ENCODE measurements around the gene ZCCHC24. TPM values are rescaled to one million over a fixed set of nuclear protein-coding genes. Genes with fewer than 3 reads are reported as not detected.

Gene ZCCHC24
- total RNA-seq, 6 experiments from 2014 or later: 33.2 to 40.3 (median 37.5) TPM

- Mint-ChIP-seq H3K4me3 (no peak overlapping the region), H3K27me3 (ENCODE audit: insufficient read depth) (no peaks in the 10 kb centered on the region), H3K36me3 (ENCODE audit: low read depth) (no peaks in the 10 kb centered on the region), H3K27ac (no peak overlapping the region), H3K9me3 (no peaks in the 10 kb centered on the region), H3K4me1 (ENCODE audit: low read depth) (peaks cover 4% of the 10 kb centered on the region)
- TF ChIP-seq CTCF (IDR thresholded peaks at IDR 0.05): no peak
- DNase-seq: no peak
Observed at GRCh38 chr10:79472951-79473350, 27.5 kb upstream of the ZCCHC24 start.

DNA sequence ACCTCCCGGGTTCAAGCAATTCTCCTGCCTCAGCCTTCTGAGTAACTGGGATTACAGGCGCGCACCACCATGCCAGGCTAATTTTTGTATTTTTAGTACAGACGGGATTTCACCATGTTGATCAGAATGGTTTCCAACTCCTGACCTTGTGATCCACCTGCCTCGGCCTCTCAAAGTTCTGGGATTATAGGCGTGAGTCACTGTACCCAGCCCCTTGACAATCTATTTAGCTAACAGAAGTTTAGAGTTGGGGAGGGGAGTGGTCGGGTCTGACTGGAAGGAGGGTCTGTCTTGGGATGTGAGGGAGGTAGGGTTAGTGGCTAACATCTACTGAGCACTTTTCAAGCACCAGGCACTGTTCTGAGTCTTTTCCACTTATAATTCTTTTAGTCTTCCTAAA, 27.0 kb upstream of the ZCCHC24 start:
- no peak overlapping the region for H3K27ac Mint-ChIP-seq
- H3K4me1 Mint-ChIP-seq (ENCODE audit: low read depth): peaks cover 8% of the 10 kb centered on the region
- H3K9me3 Mint-ChIP-seq: no peaks in the 10 kb centered on the region
- no peak overlapping the region for H3K4me3 Mint-ChIP-seq
- H3K36me3 Mint-ChIP-seq (ENCODE audit: low read depth): no peaks in the 10 kb centered on the region
- TF ChIP-seq CTCF (IDR thresholded peaks at IDR 0.05): no peak
- DNase-seq: no peak
- no peaks in the 10 kb centered on the region for H3K27me3 Mint-ChIP-seq (ENCODE audit: insufficient read depth)

GRCh38 chr10:79471776-79472175, 26.4 kb upstream of the ZCCHC24 start:
- no peak for TF ChIP-seq CTCF (IDR thresholded peaks at IDR 0.05)
- no peak overlapping the region for H3K27ac Mint-ChIP-seq
- no peak overlapping the region for H3K4me3 Mint-ChIP-seq
- H3K4me1 Mint-ChIP-seq (ENCODE audit: low read depth): peaks cover 15% of the 10 kb centered on the region
- H3K27me3 Mint-ChIP-seq (ENCODE audit: insufficient read depth): no peaks in the 10 kb centered on the region; the same call in 1 of the 2 replicates
- H3K36me3 Mint-ChIP-seq (ENCODE audit: low read depth): no peaks in the 10 kb centered on the region
- DNase-seq: no peak
- no peaks in the 10 kb centered on the region for H3K9me3 Mint-ChIP-seq

- no peak for DNase-seq
- H3K9me3 Mint-ChIP-seq: no peaks in the 10 kb centered on the region
- H3K4me3 Mint-ChIP-seq: no peak overlapping the region
- H3K36me3 Mint-ChIP-seq (ENCODE audit: low read depth): no peaks in the 10 kb centered on the region
- H3K27me3 Mint-ChIP-seq (ENCODE audit: insufficient read depth): no peaks in the 10 kb centered on the region; the same call in 1 of the 2 replicates
- no peak overlapping the region for H3K27ac Mint-ChIP-seq
- H3K4me1 Mint-ChIP-seq (ENCODE audit: low read depth): peaks cover 17% of the 10 kb centered on the region
- TF ChIP-seq CTCF (IDR thresholded peaks at IDR 0.05): no peak
Observed at GRCh38 chr10:79470096-79470495, 24.7 kb upstream of the ZCCHC24 start.

DNA sequence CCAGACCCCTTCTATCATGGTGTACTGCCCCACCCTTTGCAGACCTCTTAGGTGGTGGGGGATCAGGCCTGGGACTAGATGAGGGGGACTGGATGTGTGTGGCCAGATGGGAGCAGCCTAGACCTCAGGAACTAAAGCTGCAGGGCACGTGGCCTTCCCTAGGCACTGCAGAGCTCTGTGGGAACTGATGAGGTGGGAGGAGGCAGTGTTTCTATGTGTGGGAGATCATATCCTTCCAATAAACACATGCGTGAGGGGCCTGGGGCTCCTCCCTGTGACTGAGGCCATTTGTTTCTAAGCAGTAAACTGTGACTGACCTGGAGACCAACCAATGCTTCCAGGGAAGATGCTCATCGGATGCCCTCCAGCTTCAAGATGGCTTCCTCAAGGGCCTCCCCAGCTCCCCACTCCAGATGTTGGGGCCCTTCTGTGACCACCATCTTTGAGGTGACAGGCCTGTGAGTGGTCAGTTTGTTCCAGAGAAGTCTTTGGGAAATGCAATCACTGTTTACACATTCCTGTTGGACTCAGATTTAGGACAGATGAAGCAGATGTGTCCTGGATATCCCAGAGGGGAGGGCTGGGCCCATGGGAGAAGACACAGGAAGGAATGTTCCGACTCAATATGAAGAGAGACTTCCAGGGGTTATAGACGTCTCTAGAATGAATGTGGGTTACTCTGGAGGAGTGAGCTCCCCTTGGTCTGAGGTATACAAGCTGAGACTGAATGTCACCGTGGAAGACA, 23.6 kb upstream of the ZCCHC24 start:
- Mint-ChIP-seq H3K4me1 (ENCODE audit: low read depth) (peaks cover 17% of the 10 kb centered on the region), H3K27ac (no peak overlapping the region), H3K4me3 (no peak overlapping the region), H3K9me3 (no peaks in the 10 kb centered on the region), H3K36me3 (ENCODE audit: low read depth) (no peaks in the 10 kb centered on the region), H3K27me3 (ENCODE audit: insufficient read depth) (no peaks in the 10 kb centered on the region; the same call in 1 of the 2 replicates)
- no peak for TF ChIP-seq CTCF (IDR thresholded peaks at IDR 0.05)
- no peak for DNase-seq

All from HFFc6 (cell line).